HepG2 (cell line): ENCODE data around the gene FKBP5. TPM values are rescaled to one million over a fixed set of nuclear protein-coding genes. Genes with fewer than 3 reads are reported as not detected.

ENCODE experiments used
- FOXA3 ChIP-seq: IDR thresholded peaks from 2 replicates; pipeline ENCODE4 v1.6.1; 2016; ENCODE audit warnings: missing genetic modification reagents, missing compliant biosample characterization
- FUBP1 ChIP-seq: sonication (generic); formaldehyde crosslinking; IDR thresholded peaks from 2 replicates; pipeline ENCODE4 v1.5.1; 2020; ENCODE audit warnings: missing genetic modification reagents, mild to moderate bottlenecking, borderline replicate concordance
- HOXD1 ChIP-seq: sonication (generic); formaldehyde crosslinking; IDR thresholded peaks from 2 replicates; pipeline ENCODE4 v1.5.0; 2020; ENCODE audit warnings: missing genetic modification reagents
- SALL2 ChIP-seq: sonication (generic); formaldehyde crosslinking; IDR thresholded peaks from 2 replicates; pipeline ENCODE4 v1.8.1; 2023; ENCODE audit warnings: mild to moderate bottlenecking, missing genetic modification reagents, inconsistent platforms
- SP4 ChIP-seq: sonication (generic); formaldehyde crosslinking; IDR thresholded peaks from 2 replicates; pipeline ENCODE4 v1.8.1; 2023; ENCODE audit warnings: mild to moderate bottlenecking, missing genetic modification reagents
- THRA ChIP-seq: sonication (generic); formaldehyde crosslinking; IDR thresholded peaks from 2 replicates; pipeline ENCODE4 v1.4.0; 2020; ENCODE audit warnings: missing genetic modification reagents, borderline replicate concordance
- ZBTB34 ChIP-seq: sonication (generic); formaldehyde crosslinking; IDR thresholded peaks from 2 replicates; pipeline ENCODE4 v1.8.0; 2022; ENCODE audit warnings: mild to moderate bottlenecking, missing genetic modification reagents
- ZBTB39 ChIP-seq: sonication (generic); formaldehyde crosslinking; IDR thresholded peaks from 2 replicates; pipeline ENCODE4 v1.5.0; 2020; ENCODE audit warnings: missing genetic modification reagents
- ZEB1 ChIP-seq: IDR thresholded peaks from 2 replicates; pipeline ENCODE4 v1.6.1; 2012; ENCODE audit warnings: mild to moderate bottlenecking, low read depth, inconsistent platforms; ENCODE audit not compliant: insufficient replicate concordance
- ZFP37 ChIP-seq: sonication (generic); formaldehyde crosslinking; IDR thresholded peaks from 2 replicates; pipeline ENCODE4 v1.4.0; 2020; ENCODE audit warnings: missing genetic modification reagents, borderline replicate concordance
- ZNF383 ChIP-seq: sonication (generic); formaldehyde crosslinking; IDR thresholded peaks from 2 replicates; pipeline ENCODE4 v1.4.0; 2020; ENCODE audit warnings: missing genetic modification reagents, mild to moderate bottlenecking, borderline replicate concordance
- ZNF75D ChIP-seq: sonication (generic); formaldehyde crosslinking; IDR thresholded peaks from 2 replicates; pipeline ENCODE4 v1.8.1; 2023; ENCODE audit warnings: missing genetic modification reagents, mild to moderate bottlenecking, borderline replicate concordance
- ZNF770 ChIP-seq: sonication (generic); formaldehyde crosslinking; IDR thresholded peaks from 2 replicates; pipeline ENCODE4 v1.5.0; 2020; ENCODE audit warnings: mild to moderate bottlenecking, missing genetic modification reagents
- ZNF891 ChIP-seq: sonication (generic); formaldehyde crosslinking; IDR thresholded peaks from 2 replicates; pipeline ENCODE4 v1.5.0; 2020; ENCODE audit warnings: mild to moderate bottlenecking, missing genetic modification reagents
- ZSCAN5A ChIP-seq: sonication (generic); formaldehyde crosslinking; IDR thresholded peaks from 2 replicates; pipeline ENCODE4 v1.8.0; 2022; ENCODE audit warnings: mild to moderate bottlenecking, missing genetic modification reagents, borderline replicate concordance
- polyA plus RNA-seq, 8 experiments: library from polyadenylated mRNA; depleted of rRNA in 3 of 8; stranded (reverse) in 7 of 8; unstranded in 1 of 8; fragments of >200 nt; fragmentation: Illumina TruSeq in 4 of 8; extraction: Trizol in 4 of 8; gene quantifications; 2 replicates each; pipeline versions ENCODE4 v1.2.1 to v1.2.3, GENCODE V29; 2011 to 2016; ENCODE audit warnings: low read depth in 4 of 8, missing spikeins in 1 of 8, mixed read lengths in 1 of 8; ENCODE audit not compliant: insufficient read depth in 1 of 8
- total RNA-seq, 5 experiments: library from RNA; depleted of rRNA; stranded (reverse); fragments of >200 nt; fragmentation: Illumina TruSeq; extraction: Trizol; gene quantifications; 2 replicates each; pipeline ENCODE4 v1.2.3, GENCODE V29; 2016; ENCODE audit warnings: low read depth in 1 of 5

The FKBP5 gene
- total and polyA plus RNA-seq, 2 of the 13 experiments (the other 11 are each of a cell fraction or from before 2014, with no cell fraction given), result 8.0 to 17.4 TPM

GRCh38 chr6:35727935-35728682, 39.4 kb upstream of the FKBP5 start (continued):
- TF ChIP-seq HOXD1 (CRISPR knock-in tag) (peak; percentile 80), ZFP37 (CRISPR knock-in tag) (no peak; the same call in 1 of the 2 replicates), SP4 (peak; percentile 55; the same call in 1 of the 2 replicates), FUBP1 (CRISPR knock-in tag) (no peak), ZBTB39 (0 out of 2 replicates have a peak, but pooled peaks have one; percentile 62), ZBTB34 (peak; percentile 62; the same call in 1 of the 2 replicates), ZSCAN5A (CRISPR knock-in tag) (peak; percentile 60; the same call in 1 of the 2 replicates), ZNF383 (CRISPR knock-in tag) (0 out of 2 replicates have a peak, but pooled peaks have one; percentile 1), FOXA3 (CRISPR knock-in tag) (0 out of 2 replicates have a peak, but pooled peaks have one; percentile 19), ZNF770 (CRISPR knock-in tag) (peak; percentile 59; the same call in 1 of the 2 replicates), ZEB1 (peak; percentile 48), ZNF75D (CRISPR knock-in tag) (0 out of 2 replicates have a peak, but pooled peaks have one; percentile 59), THRA (CRISPR knock-in tag) (no peak; the same call in 1 of the 2 replicates), SALL2 (peak; percentile 79; the same call in 1 of the 2 replicates), ZNF891 (CRISPR knock-in tag) (0 out of 2 replicates have a peak, but pooled peaks have one; percentile 5)
